Superior temporal gyrus (tissue), 1 donor: ENCODE results near the gene ENC1.

ENCODE experiments used
- DNase-seq: peaks from one replicate; pipeline ENCODE4 v3.0.0-alpha.2; 2016; ENCODE audit errors: extremely low spot score

Gene ENC1

GRCh38 chr5:74655716-74656115 lies 15.2 kb upstream of the ENC1 start:
- DNase-seq, result no peak

DNA sequence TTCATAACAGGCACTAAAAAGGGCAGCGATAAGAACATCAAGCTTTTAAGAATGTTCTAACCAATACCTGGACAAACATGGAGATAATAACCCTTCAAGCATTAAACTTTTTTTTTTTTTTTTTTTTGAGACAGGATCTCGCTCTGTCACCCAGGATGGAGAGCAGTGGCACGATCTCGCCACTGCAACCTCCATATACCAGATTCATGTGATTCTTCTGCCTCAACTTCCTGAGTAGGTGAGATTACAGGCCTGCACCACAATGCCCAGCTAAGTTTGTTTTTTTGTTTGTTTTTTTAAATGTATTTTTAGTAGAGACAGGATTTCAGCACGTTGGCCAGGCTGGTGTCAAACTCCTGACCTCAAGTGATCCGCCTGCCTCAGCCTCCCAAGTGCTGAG lies 14.7 kb upstream of the ENC1 start:
- no peak for DNase-seq

- DNase-seq, result no peak
Observed at GRCh38 chr5:74653991-74654390, 13.5 kb upstream of the ENC1 start.

GRCh38 chr5:74652576-74652975 lies 12.0 kb upstream of the ENC1 start:
- no peak for DNase-seq

GRCh38 chr5:74651710-74652109 lies 11.2 kb upstream of the ENC1 start:
- DNase-seq, result no peak

DNA sequence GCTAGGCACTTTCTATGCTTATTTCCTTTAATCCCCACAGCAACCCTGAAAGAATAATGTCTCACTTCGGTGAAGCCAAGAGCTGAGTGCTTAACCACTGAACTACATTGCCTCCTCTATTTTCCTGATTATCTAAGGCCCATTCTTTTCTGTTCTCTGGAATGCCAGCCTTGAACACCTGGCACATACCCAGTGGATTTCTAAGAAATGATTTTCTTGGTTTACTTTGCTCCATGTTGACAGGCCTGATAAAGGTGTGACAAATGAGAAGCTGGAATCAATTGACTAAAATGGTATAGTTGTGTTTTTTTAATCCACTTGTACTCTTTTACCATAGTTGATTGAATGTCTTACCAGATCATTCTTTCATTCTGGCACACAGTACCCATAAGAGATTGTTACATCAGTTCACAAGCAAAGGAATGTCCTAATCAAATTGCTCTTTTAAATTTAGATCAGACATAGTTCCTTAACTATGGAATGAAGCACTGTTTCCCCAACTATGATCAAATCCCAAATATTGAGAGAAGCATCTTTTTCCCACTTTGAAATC lies 9.0 kb upstream of the ENC1 start:
- no peak for DNase-seq

DNA sequence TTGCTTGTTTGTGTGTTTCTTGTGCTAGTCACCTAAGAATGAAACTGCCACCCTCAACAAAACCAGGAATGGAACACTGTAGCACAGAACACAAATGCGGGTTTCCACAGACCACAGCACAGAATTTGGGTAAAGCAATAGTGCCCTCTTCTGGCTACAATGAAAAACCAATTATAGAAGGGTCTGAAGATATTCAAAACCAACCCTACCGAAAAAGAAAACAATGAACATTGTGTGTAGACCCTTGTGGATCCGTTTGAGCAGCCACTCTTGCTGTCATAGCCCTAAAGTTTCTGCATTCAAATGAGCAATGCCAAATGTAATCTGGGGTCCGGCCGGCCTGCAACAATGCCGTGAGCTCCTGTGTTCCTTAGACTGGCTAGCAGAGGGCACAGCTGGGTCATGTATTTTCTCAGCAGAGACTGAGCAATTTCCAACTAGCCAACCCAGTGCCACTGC lies 8.3 kb upstream of the ENC1 start:
- DNase-seq, result peak; percentile 86

DNA sequence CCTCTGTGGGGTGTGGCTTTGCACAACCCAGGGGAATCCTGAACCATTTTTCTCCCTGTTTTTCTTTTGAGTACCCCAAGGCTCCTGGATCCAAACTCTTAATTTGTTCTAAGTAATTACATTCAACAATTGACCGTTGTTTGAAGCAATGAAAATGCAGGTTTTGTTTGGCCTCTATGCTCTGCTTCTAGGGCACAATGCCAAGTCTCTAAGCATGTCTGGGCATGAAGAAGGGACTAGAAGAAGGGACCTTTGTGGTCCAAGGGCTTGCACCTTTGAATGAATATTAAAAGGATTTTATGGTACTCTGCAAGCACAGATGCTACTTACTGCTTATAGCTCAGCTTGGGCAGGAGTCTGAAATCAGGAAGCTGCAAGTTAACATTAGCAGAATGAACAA lies 6.6 kb upstream of the ENC1 start:
- DNase-seq, result no peak

GRCh38 chr5:74643111-74643562 lies 2.6 kb upstream of the ENC1 start:
- no peak for DNase-seq

- no peak for DNase-seq
Observed at GRCh38 chr5:74642543-74642863, 2.0 kb upstream of the ENC1 start.

DNA sequence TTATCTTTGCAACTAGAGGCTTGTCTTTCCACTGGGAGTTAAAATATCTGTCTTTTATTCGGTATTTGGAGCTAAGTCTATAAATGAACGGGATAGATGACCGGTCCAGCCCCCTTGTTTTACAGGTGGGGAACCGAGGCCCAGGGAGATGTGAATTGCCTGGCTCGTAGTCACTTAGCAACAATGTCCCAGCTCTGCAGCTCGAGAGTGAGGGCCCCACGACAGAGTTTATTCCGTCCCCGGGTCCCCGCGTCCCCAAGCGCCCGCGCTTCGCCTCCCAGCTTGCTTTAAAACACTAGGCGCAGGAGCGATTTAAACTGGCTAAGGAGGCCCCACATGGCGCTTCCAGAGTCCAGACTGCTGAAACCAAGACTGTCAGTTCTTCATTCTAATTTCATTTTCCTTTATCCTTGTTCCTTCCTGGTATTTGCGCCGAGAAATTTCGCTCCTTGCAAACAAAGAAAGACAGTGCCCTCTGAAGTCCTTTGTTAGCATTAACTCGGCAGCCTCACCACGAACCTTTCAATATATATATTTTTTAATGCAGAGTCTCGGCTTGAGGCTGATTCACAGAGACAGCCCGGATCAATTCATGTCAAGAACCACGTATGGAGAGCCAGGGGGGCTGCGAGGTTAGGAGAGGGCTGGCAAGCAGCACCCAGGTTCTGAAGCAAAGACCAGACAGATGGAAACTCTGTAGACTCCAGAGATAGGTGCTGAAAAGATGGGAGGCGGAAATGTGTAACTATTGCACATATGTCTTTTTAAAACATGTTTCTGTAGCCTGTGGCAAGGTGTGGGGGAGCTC lies 1.4 kb upstream of the ENC1 start:
- peak; percentile 80 for DNase-seq

DNA sequence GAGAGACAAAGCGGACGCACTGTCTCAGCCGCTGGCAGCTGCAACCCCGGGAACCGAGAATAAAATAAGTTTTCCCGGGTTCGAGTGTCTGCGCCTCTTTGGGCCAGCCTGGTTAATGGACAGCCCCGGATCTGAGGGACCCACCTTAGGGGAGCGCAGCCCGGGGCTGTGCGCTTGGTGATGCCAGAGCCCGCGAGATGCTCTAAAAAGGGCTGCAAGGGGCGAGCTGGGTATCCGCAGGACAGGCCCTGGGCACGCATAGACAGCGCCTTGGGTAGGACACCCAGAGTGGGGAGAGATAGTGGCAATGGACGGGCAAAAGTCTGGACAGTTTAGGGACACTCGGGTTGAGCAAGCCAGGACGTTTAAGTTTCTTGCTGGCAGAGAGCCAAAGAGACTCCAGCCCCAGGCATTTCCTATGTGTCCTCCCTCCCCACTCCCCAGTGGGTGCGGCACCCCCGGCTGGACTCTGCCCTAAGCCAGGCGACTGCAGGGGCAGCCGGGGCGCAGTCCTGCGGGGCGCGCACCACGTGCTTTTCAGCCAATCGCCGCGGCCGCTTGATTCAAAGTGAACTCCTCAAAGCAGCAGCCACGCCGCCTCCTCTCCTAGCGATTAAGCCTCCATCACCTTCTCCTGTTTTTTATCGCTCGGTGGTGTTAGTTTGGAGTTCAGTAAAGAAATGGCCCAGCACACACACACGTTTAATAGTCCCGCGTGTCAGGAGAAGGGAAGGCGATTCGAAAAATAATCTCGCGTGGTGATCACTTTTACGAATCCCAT lies 616 bp upstream of the ENC1 start:
- no peak for DNase-seq

DNA sequence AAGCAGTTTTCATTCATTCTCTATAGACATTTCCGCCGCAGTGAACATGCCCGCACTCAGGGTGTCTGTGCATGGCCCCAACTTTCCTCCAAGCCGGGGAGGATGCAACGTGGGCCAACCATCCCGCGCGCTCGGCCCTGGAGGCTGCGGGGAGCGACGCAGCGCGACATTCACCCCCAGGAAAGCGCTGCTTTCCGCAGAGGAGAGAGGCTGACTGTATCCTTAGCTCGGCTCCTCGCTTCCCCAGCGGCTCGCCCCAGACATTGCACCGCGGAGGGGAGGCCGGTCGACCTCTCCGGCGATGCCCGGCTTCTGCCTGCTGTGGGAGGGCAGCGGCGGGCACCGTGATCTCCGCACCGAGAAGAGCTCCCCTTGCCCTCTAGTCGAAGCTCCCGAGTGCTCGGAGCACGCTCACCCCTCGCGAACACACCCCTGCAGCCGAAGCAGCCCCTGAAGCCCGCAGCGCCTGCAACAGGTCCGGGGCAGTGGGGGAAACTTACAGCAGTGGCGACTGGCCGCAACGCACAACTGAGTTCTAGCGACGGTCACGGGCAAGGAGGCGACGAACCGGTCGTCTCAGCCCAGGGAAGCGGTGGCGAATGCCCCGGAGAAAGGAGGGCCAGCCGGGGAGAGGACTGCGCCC lies 600 bp downstream of the ENC1 start:
- no peak for DNase-seq

DNA sequence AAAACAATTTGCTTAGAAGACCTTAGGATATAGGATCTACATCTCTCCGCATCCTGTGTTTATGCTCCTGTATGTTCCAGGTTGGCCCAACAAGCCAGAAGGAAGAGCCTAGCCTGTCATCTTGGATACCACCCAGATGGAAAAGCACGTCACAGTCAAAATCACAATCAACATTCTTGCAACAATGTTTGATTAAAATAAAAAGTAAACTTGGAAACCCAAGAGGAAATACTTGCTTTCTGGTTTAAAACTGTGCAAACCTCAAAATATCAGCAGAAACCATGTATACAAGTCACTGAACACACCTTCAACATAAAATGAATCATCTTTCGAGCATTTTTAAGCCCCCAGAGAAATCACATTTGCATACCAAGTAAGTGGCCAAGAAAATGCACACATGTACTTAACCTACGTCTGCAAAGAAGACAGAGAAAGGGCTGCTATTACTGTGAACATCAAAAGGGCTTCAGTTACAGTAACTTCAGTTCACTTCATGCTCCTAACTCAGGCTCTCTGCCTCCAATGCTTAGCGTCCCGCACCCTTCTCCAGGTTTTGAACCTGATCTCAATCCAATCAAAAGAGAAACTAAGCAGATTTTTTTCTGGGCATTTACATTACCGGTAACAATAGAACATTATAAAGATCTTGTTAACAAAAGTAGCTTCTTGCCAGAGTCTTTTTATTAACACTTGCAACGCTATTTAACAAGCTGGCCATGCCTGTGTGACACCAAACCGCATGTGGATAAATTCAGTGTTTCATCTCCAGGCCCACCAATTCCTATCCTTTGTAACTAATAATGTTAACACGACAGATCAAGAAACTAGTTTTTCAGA lies 1.3 kb downstream of the ENC1 start:
- DNase-seq, result no peak

DNA sequence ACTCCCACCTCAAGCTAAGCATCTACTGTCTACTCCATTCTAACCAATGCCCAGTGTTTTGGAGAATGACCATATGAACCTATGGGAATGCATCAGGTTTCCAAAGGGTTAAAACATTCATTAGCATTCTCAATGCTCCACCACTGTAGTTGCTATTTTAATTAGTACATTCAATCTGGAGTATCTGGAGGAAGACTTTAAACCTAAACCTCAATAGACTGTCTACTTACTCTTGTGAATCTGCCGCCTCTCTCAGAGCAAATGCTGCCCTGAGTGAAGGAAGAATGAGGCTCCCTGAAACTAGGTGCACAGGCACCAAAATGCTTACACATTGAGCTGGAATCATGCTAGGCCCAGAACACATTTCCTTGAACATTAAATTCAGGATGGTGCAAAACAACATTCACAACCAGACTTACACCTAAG lies 2.0 kb downstream of the ENC1 start:
- DNase-seq, result no peak

DNA sequence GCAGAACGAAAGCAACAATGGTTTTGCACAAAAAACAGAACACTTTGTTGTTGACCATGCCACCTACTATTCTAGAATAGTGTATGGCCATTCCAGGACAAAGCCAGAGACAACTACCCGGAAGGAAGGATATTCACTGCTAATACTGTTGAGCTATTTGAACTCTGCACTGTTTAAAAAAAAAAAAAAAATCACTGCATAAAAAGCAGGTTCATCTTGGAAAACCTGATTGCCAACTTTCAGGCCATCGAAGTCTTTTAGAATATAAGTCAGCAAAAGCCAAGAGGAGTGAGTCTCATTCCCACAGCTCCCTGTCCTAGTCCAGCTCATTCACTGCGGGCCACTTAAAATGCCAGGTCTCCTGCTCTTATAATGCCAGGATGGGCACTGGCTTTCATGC lies 4.0 kb downstream of the ENC1 start:
- DNase-seq, result no peak

GRCh38 chr5:74636149-74636548 lies 4.4 kb downstream of the ENC1 start:
- DNase-seq, result no peak

- no peak for DNase-seq
Observed at GRCh38 chr5:74634611-74635286, 5.8 kb downstream of the ENC1 start.

DNA sequence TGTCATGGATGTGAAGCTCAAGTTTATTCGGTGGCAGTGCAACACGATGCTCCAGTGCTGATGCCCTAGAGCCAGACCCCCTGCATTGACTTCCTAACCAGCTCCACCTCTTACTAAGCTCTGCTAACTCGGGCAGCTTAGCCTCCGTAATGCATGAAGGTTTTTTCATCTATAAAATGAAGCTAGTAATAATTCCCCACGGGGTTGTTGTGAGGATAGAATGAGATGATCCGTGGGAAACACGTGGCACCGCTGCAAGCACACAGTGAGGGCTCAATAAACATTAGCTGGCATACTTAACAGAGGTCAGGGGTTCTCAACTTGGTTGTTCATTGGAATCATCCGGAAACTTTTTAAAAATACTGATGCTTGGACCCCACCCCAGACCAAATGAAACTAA lies 6.8 kb downstream of the ENC1 start:
- DNase-seq, result no peak

DNA sequence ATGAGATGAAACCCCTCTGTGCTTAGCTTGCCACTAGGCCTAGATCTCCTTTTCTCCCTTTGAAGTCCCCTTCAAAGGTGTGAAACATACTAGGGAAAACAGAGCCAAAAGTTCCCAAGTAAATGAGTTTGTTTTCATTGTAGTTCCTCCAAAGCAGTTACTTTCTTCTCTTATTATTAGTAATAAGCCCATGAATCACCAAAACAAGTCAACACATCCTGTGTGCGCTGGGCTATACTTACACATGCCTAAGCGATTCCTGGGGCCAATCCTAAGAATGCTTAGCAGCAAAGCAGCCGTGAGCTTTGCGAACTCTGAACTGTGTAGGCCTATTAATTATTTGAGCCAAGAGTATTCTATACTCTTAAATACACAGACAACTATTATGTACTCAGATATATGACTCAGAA lies 7.6 kb downstream of the ENC1 start:
- no peak for DNase-seq
